H1 (cell line): ENCODE measurements around the gene LCN12. TPM values are rescaled to one million over a fixed set of nuclear protein-coding genes. Genes with fewer than 3 reads are reported as not detected.

Source experiments
- CTCF ChIA-PET: fragments of 300-600 bp; sonication (Branson Sonifier 250); formaldehyde crosslinking; loops from one replicate; lab custom pipeline; 2021; ENCODE audit not compliant: partially characterized antibody; lab: Charles Lee
- POLR2A ChIA-PET: fragments of 300-600 bp; sonication (Branson Sonifier 250); formaldehyde crosslinking; loops from one replicate; lab custom pipeline; 2021; ENCODE audit warnings: inconsistent platforms; ENCODE audit not compliant: partially characterized antibody; lab: Charles Lee
- DNase-seq, 2 experiments: peaks; one replicate each; pipeline versions ENCODE4 v3.0.0 to v3.0.0-alpha.2; 2010 to 2022; ENCODE audit warnings: low spot score in 2 of 2, low read depth in 1 of 2, mixed read lengths in 1 of 2
- FAIRE-seq: peaks from 2 replicates; lab custom pipeline; 2011; peaks lifted over from hg19 to GRCh38; lab: Jason Lieb, UNC
- H2AFZ ChIP-seq: 2 replicates; pipeline ENCODE4 v1.8.1; 2012; ENCODE audit warnings: low read length, inconsistent platforms
- H2AK5ac ChIP-seq: 2 replicates; pipeline ENCODE4 v1.6.1; 2013; ENCODE audit warnings: low read depth, low read length
- H2BK120ac ChIP-seq: replicated peaks from 2 replicates; pipeline ENCODE3; 2013; ENCODE audit warnings: low read depth, low read length, inconsistent platforms
- H2BK12ac ChIP-seq: 2 replicates; pipeline ENCODE4 v1.6.1; 2013; ENCODE audit warnings: low read depth, low read length
- H2BK15ac ChIP-seq: 2 replicates; pipeline ENCODE4 v1.6.1; 2013; ENCODE audit warnings: low read length
- H2BK20ac ChIP-seq: 2 replicates; pipeline ENCODE4 v1.6.1; 2013; ENCODE audit warnings: low read length
- H2BK5ac ChIP-seq: 2 replicates; pipeline ENCODE4 v1.6.1; 2013; ENCODE audit warnings: low read depth, low read length
- H3K14ac ChIP-seq: 2 replicates; pipeline ENCODE4 v1.6.1; 2013; ENCODE audit warnings: inconsistent platforms; ENCODE audit not compliant: insufficient read length
- H3K18ac ChIP-seq: 2 replicates; pipeline ENCODE4 v1.6.1; 2013; ENCODE audit warnings: low read length; ENCODE audit errors: extremely low read depth
- H3K23ac ChIP-seq: 2 replicates; pipeline ENCODE4 v1.6.1; 2013; ENCODE audit warnings: inconsistent platforms; ENCODE audit not compliant: insufficient read length
- H3K23me2 ChIP-seq: 2 replicates; pipeline ENCODE4 v1.6.1; 2013; ENCODE audit warnings: low read depth, low read length
- H3K27ac ChIP-seq: 2 replicates; pipeline ENCODE4 v1.6.1; 2011; ENCODE audit warnings: low read depth, low read length, inconsistent platforms
- H3K27me3 ChIP-seq, 4 experiments: replicated peaks in 1 of 4; 1 replicate in 1 of 4; 2 replicates in 3 of 4; pipeline versions ENCODE4 v1.6.1 to v1.8.1; 2011 to 2013; ENCODE audit warnings: low read length in 3 of 4, mild to moderate bottlenecking in 3 of 4, inconsistent platforms in 2 of 4, mixed read lengths in 2 of 4, moderate library complexity in 1 of 4; ENCODE audit not compliant: control insufficient read depth in 3 of 4, insufficient read depth in 3 of 4; ENCODE audit errors: extremely low read depth in 1 of 4
- H3K36me3 ChIP-seq, 4 experiments: 2 replicates each; pipeline versions ENCODE4 v1.6.1 to v1.8.1; 2011 to 2013; ENCODE audit warnings: mild to moderate bottlenecking in 4 of 4, low read length in 3 of 4, moderate library complexity in 2 of 4, control low read depth in 1 of 4, inconsistent platforms in 1 of 4; ENCODE audit not compliant: insufficient read depth in 4 of 4, control insufficient read depth in 2 of 4
- H3K4ac ChIP-seq: replicated peaks from 2 replicates; pipeline ENCODE3; 2013; ENCODE audit warnings: low read length, low read depth, mixed read lengths, inconsistent platforms; ENCODE audit not compliant: insufficient read length
- H3K4me1 ChIP-seq, 4 experiments: replicated peaks in 1 of 4; 1 replicate in 1 of 4; 2 replicates in 3 of 4; pipeline versions ENCODE4 v1.6.1 to v1.8.1; 2011 to 2013; ENCODE audit warnings: low read length in 3 of 4, inconsistent platforms in 2 of 4, mixed read lengths in 1 of 4; ENCODE audit not compliant: insufficient read depth in 4 of 4, control insufficient read depth in 3 of 4
- H3K4me2 ChIP-seq, 2 experiments: 2 replicates each; pipeline versions ENCODE4 v1.6.1 to v1.8.1; 2011 to 2013; ENCODE audit warnings: low read depth in 2 of 2, low read length in 2 of 2, control low read depth in 1 of 2, inconsistent platforms in 1 of 2, mild to moderate bottlenecking in 1 of 2; ENCODE audit not compliant: insufficient read depth in 1 of 2
- H3K4me3 ChIP-seq, 4 experiments: fragments of 200-600, 300-600 bp in 1 of 4; sonication (generic), shearing (Covaris generic), sonication (Bioruptor Twin) in 1 of 4; 2 replicates each; pipeline versions ENCODE4 v1.5.1 to v1.8.1; 2011 to 2016; ENCODE audit warnings: low read length in 4 of 4, low read depth in 3 of 4, control low read depth in 2 of 4, inconsistent platforms in 2 of 4, mild to moderate bottlenecking in 2 of 4, mixed read lengths in 1 of 4, moderate library complexity in 1 of 4; ENCODE audit not compliant: insufficient read depth in 2 of 4; ENCODE audit errors: extremely low read depth in 1 of 4
- H3K56ac ChIP-seq: replicated peaks from 2 replicates; pipeline ENCODE3; 2013; ENCODE audit warnings: low read depth, mild to moderate bottlenecking, mixed read lengths, low read length, inconsistent platforms; ENCODE audit not compliant: insufficient read length
- H3K79me1 ChIP-seq: 2 replicates; pipeline ENCODE4 v1.6.1; 2013; ENCODE audit warnings: low read depth, low read length, control low read depth
- H3K79me2 ChIP-seq, 2 experiments: 2 replicates each; pipeline versions ENCODE4 v1.6.1 to v1.8.1; 2012 to 2013; ENCODE audit warnings: low read length in 2 of 2, mild to moderate bottlenecking in 2 of 2, inconsistent platforms in 1 of 2; ENCODE audit not compliant: insufficient read depth in 2 of 2, control insufficient read depth in 1 of 2
- H3K9ac ChIP-seq, 4 experiments: replicated peaks in 1 of 4; 1 replicate in 1 of 4; 2 replicates in 3 of 4; pipeline versions ENCODE4 v1.6.1 to v1.8.1; 2011 to 2013; ENCODE audit warnings: low read depth in 3 of 4, low read length in 3 of 4, control low read depth in 2 of 4, mild to moderate bottlenecking in 2 of 4, moderate library complexity in 2 of 4, inconsistent platforms in 1 of 4; ENCODE audit errors: extremely low read depth in 1 of 4
- H3K9me3 ChIP-seq, 2 experiments: 2 replicates each; pipeline versions ENCODE4 v1.6.1 to v1.8.1; 2012 to 2013; ENCODE audit warnings: mild to moderate bottlenecking in 2 of 2, moderate library complexity in 2 of 2, control low read depth in 1 of 2, inconsistent platforms in 1 of 2, low read depth in 1 of 2, low read length in 1 of 2, mixed read lengths in 1 of 2; ENCODE audit not compliant: insufficient read depth in 2 of 2
- H4K20me1 ChIP-seq, 2 experiments: replicated peaks in 1 of 2; 2 replicates each; pipeline versions ENCODE3 to v1.8.1; 2011 to 2013; ENCODE audit warnings: inconsistent platforms in 2 of 2, low read length in 2 of 2, mild to moderate bottlenecking in 1 of 2; ENCODE audit not compliant: insufficient read depth in 2 of 2, control insufficient read depth in 1 of 2
- H4K5ac ChIP-seq: 2 replicates; pipeline ENCODE4 v1.6.1; 2013; ENCODE audit warnings: low read length, low read depth, mixed read lengths, inconsistent platforms; ENCODE audit not compliant: insufficient read length
- H4K8ac ChIP-seq: 2 replicates; pipeline ENCODE4 v1.8.0; 2013; ENCODE audit warnings: mild to moderate bottlenecking, moderate library complexity, low read length, inconsistent platforms; ENCODE audit not compliant: insufficient read depth; ENCODE audit errors: extremely low read depth
- H4K91ac ChIP-seq: replicated peaks from 2 replicates; pipeline ENCODE3; 2013; ENCODE audit warnings: low read length, mixed read lengths, inconsistent platforms; ENCODE audit not compliant: insufficient read length
- CHD1 ChIP-seq: IDR thresholded peaks from 2 replicates; pipeline ENCODE4 v1.6.1; 2012; ENCODE audit warnings: low read depth, low read length, improper control_type of control experiment
- E2F6 ChIP-seq: IDR thresholded peaks from 2 replicates; pipeline ENCODE4 v1.6.1; 2012; ENCODE audit warnings: inconsistent platforms
- RBBP5 ChIP-seq: IDR thresholded peaks from 2 replicates; pipeline ENCODE4 v1.7.1; 2012; ENCODE audit warnings: low read depth, mild to moderate bottlenecking, inconsistent platforms, low read length, moderate library complexity, borderline replicate concordance
- RFX5 ChIP-seq: IDR thresholded peaks from 2 replicates; pipeline ENCODE4 v1.6.1; 2011; ENCODE audit warnings: low read depth, low read length, improper control_type of control experiment, borderline replicate concordance
- SAP30 ChIP-seq: fragments of 300-600 bp; sonication (generic); IDR thresholded peaks from 2 replicates; pipeline ENCODE4 v1.7.1; 2012; ENCODE audit warnings: low read length, moderate library complexity, mild to moderate bottlenecking, inconsistent platforms; ENCODE audit not compliant: insufficient read depth, insufficient replicate concordance
- SP4 ChIP-seq: IDR thresholded peaks from 2 replicates; pipeline ENCODE4 v1.6.1; 2012; ENCODE audit warnings: low read length, inconsistent platforms
- SRF ChIP-seq: IDR thresholded peaks from 2 replicates; pipeline ENCODE4 v1.6.1; 2011; ENCODE audit warnings: mild to moderate bottlenecking, low read depth, low read length, moderate library complexity
- TAF7 ChIP-seq: optimal IDR thresholded peaks from 2 replicates; pipeline ENCODE3; 2011; ENCODE audit warnings: low read depth, mild to moderate bottlenecking, inconsistent platforms, low read length, moderate library complexity, borderline replicate concordance
- TBP ChIP-seq: IDR thresholded peaks from 2 replicates; pipeline ENCODE4 v1.6.1; 2011; ENCODE audit warnings: low read depth, low read length, improper control_type of control experiment
- WGBS, 2 experiments: shearing (Covaris generic) in 1 of 2; methylation state at CpG; one replicate each; pipeline versions ENCODE4 v1.1.6 to v1.1.7; 2013 to 2015; ENCODE audit warnings: low lambda C conversion rate in 2 of 2, mixed read lengths in 2 of 2, inconsistent platforms in 1 of 2, low coverage in 1 of 2, missing lambda C conversion rate in 1 of 2; ENCODE audit not compliant: insufficient replicate concordance in 2 of 2, insufficient coverage in 1 of 2, insufficient read length in 1 of 2; ENCODE audit errors: extremely low coverage in 1 of 2, missing lambda C conversion rate in 1 of 2; 5-methylcytosine and 5-hydroxymethylcytosine counted together
- polyA plus RNA-seq, 7 experiments: library from polyadenylated mRNA; depleted of rRNA in 3 of 7; stranded (reverse) in 5 of 7; unstranded in 2 of 7; fragments of >200 nt in 5 of 7; fragments of 200-250 nt in 2 of 7; gene quantifications; 1 replicate in 5 of 7; 2 replicates in 1 of 7; 4 replicates in 1 of 7; pipeline versions ENCODE4 v1.2.1 to v1.2.3, GENCODE V29; 2011 to 2013; ENCODE audit warnings: missing spikeins in 2 of 7, mixed read lengths in 2 of 7
- total RNA-seq: library from RNA; stranded (reverse); fragmentation: NEBNext Ultra II Directional; extraction: Animal tissue kit (Norgen Biotek cat#: 25700); gene quantifications from 2 replicates; pipeline ENCODE4 v1.2.1, GENCODE V29; 2021

LCN12 gene
- total and polyA plus RNA-seq, 2 of the 8 experiments (the other 6 are each of a cell fraction or from before 2014, with no cell fraction given): 1.1 to 1.7 TPM

GRCh38 chr9:136945333-136946227 is 6.5 kb upstream of the LCN12 start:
- peak overlapping the region; percentile 39; the same call in 1 of the 2 replicates for H2BK12ac ChIP-seq
- no peak overlapping the region for H3K4ac ChIP-seq
- peaks cover 0 to 23% (median 14%) of the 10 kb centered on the region in 4 experiments; a peak in 5 of 7 replicates for H3K4me1 ChIP-seq
- H4K5ac ChIP-seq: no peak overlapping the region
- POLR2A ChIA-PET: no interaction called here
- H2BK120ac ChIP-seq: no peak overlapping the region
- no peak overlapping the region for H3K27ac ChIP-seq
- no peak overlapping the region for H3K4me2 ChIP-seq
- no peak overlapping the region for H2AK5ac ChIP-seq
- no peak overlapping the region for H3K23ac ChIP-seq
- no peak overlapping the region for H3K56ac ChIP-seq
- H4K8ac ChIP-seq: no peak overlapping the region
- no peaks in the 10 kb centered on the region for H3K27me3 ChIP-seq
- CTCF ChIA-PET: interaction anchor here (0.6 to 4.4 kb wide), 15 partner anchors 9 to 338 kb away, joined by 3 to 63 read pairs (median 4); partner anchors contain the start of genes ABCA2, CLIC3, FUT7 and MAMDC4
- H3K36me3 ChIP-seq: peaks cover 6 to 25% (median 11%) of the 10 kb centered on the region in 4 experiments; a peak in 6 of 8 replicates
- H4K20me1 ChIP-seq: peaks cover 5 to 17% of the 10 kb centered on the region in 2 experiments
- no peaks in the 10 kb centered on the region for H3K79me1 ChIP-seq
- no peak overlapping the region for H3K14ac ChIP-seq
- H3K9ac ChIP-seq: 0 out of 7 replicates have a peak overlapping the region, but pooled peaks of 1 of the 4 experiments have one; percentile 20
- H2BK20ac ChIP-seq: no peak overlapping the region
- no peak for FAIRE-seq
- H2BK5ac ChIP-seq: no peak overlapping the region
- H2AFZ ChIP-seq: no peak overlapping the region
- H3K23me2 ChIP-seq: peaks cover 8% of the 10 kb centered on the region; the same call in 1 of the 2 replicates
- no peak overlapping the region for H4K91ac ChIP-seq
- no peak overlapping the region for H3K4me3 ChIP-seq
- no peak overlapping the region for H3K18ac ChIP-seq
- peak in 1 of 2 experiments; percentile 50 for DNase-seq
- H3K79me2 ChIP-seq: peaks cover 0 to 3% of the 10 kb centered on the region in 2 experiments; a peak in 1 of 4 replicates
- TF ChIP-seq SAP30: no peak
- TF ChIP-seq TBP: no peak
- TF ChIP-seq RBBP5: no peak
- no peak for TF ChIP-seq CHD1
- TF ChIP-seq SRF: no peak
- no peak for TF ChIP-seq E2F6
- TF ChIP-seq TAF7: no peak
- no peak for TF ChIP-seq SP4
- no peak for TF ChIP-seq RFX5
- TF ChIP-seq, all 59 proteins: peak for 0
- Histone ChIP-seq H3K9me3 (no peaks in the 10 kb centered on the region), H2BK15ac (peak overlapping the region; percentile 89; the same call in 1 of the 2 replicates)
- WGBS, 2 experiments: 83% methylated on average over 25 of the region's 30 CpGs; no CpG with 5 or more reads in 1 of the 2 experiments
